Calu3 (cell line): ENCODE results near the gene TADA2A. TPM values are rescaled to one million over a fixed set of nuclear protein-coding genes. Genes with fewer than 3 reads are reported as not detected.
A peak's percentile ranks its signal among the peaks of the same experiment; 100 is the strongest.
"Not testable (repeated sequence)": the region's sequence is repeated elsewhere in the genome, so short reads cannot be mapped to it uniquely, and the experiment has no call there.

ENCODE experiments used
- BruUV-seq: library from RNA; stranded (reverse); fragments of 400-500 nt; replicated peaks from 2 replicates; lab custom pipeline; 2021; lab: Mats Ljungman, UMichigan
- CTCF ChIA-PET: fragments of 300-600 bp; sonication (Branson Sonifier 250); formaldehyde crosslinking; loops from one replicate; lab custom pipeline; 2022; ENCODE audit warnings: antibody characterized with exemption; lab: Charles Lee
- DNase-seq: peaks from one replicate; pipeline ENCODE4 v3.0.0; 2022
- H3K27ac Mint-ChIP-seq: one replicate; pipeline ENCODE4 v1.8.0; 2022; ENCODE audit warnings: mixed read lengths; ENCODE audit not compliant: unreplicated experiment
- H3K27me3 Mint-ChIP-seq: one replicate; pipeline ENCODE4 v1.8.0; 2022; ENCODE audit warnings: mixed read lengths; ENCODE audit not compliant: unreplicated experiment
- H3K36me3 Mint-ChIP-seq: one replicate; pipeline ENCODE4 v1.8.0; 2022; ENCODE audit warnings: mild to moderate bottlenecking, moderate library complexity, mixed read lengths; ENCODE audit not compliant: insufficient read depth, unreplicated experiment
- H3K4me1 Mint-ChIP-seq: one replicate; pipeline ENCODE4 v1.8.0; 2022; ENCODE audit warnings: mild to moderate bottlenecking, low read depth, mixed read lengths; ENCODE audit not compliant: unreplicated experiment
- H3K4me3 Mint-ChIP-seq: one replicate; pipeline ENCODE4 v1.8.0; 2022; ENCODE audit warnings: mild to moderate bottlenecking, low read depth, moderate library complexity, mixed read lengths; ENCODE audit not compliant: unreplicated experiment
- H3K9me3 Mint-ChIP-seq: one replicate; pipeline ENCODE4 v1.8.0; 2022; ENCODE audit warnings: low read depth, mixed read lengths; ENCODE audit not compliant: unreplicated experiment
- CTCF ChIP-seq: fragments of 200-600 bp; IDR thresholded peaks from one replicate; pipeline ENCODE4 v1.8.0; 2022; ENCODE audit warnings: antibody characterized with exemption; ENCODE audit not compliant: unreplicated experiment
- intact Hi-C: fragments of 100-400 bp; cut with micrococcal nuclease; formaldehyde crosslinking; loops from one replicate; pipeline ENCODE4 v1.10.0; 2022; ENCODE audit not compliant: unreplicated experiment
- total RNA-seq: library from RNA; stranded (reverse); gene quantifications from 2 replicates; pipeline ENCODE4 v1.2.3, GENCODE V29; 2022

The TADA2A gene
- total RNA-seq, 1 experiment from 2014 or later: 102 TPM

DNA sequence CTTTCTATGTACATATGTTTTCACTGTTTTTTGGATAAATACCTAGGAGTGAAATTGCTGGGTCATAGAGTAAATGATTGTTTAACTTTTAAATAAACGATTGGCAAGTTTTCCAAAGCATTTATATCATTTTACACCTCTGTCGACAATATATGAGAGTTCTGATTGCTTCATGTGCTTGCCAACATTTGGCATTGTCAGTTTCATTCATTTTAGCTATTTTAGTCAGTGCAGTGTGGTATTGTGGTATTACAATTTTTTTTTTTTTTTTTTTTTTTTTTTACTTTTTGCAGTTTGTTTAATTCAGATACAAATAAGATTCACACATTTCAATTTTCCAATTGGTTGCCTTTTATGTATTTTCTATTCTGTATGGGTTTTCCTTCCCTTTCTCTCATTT is 26.0 kb downstream of the TADA2A start:
- Mint-ChIP-seq H3K36me3 (peaks cover 67% of the 10 kb centered on the region), H3K9me3 (no peaks in the 10 kb centered on the region), H3K27me3 (no peaks in the 10 kb centered on the region), H3K4me1 (no peaks in the 10 kb centered on the region), H3K27ac (no peak overlapping the region), H3K4me3 (no peak overlapping the region)
- CTCF ChIA-PET: interaction anchor here (0.6 to 0.7 kb wide), 2 partner anchors 155 to 1302 kb away, joined by 3 to 9 read pairs; no protein-coding TSS in a partner anchor
- no TSS peak for BruUV-seq
- DNase-seq: no peak
- no peak for TF ChIP-seq CTCF
- intact Hi-C loops: no loop called here

DNA sequence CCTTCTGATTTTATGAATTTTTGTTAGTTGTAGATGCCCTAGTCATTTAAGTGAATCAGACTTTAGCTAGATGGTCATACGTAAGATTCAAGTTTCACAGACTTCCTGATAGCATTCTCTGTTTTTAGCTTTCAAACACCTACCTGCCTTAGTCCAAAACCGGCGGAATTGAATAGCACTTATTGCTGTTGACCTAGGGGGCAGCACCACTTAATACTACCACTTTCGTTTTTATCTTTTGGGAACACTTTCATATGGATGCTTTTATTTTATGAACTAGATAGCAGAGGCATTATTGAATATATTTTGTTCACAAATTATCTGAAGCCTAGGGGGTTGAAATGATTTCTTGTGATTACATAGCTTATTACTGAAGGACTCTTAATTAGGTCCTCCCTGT is 31.5 kb downstream of the TADA2A start:
- no peak overlapping the region for H3K27ac Mint-ChIP-seq
- no peak overlapping the region for H3K4me3 Mint-ChIP-seq
- H3K36me3 Mint-ChIP-seq: peaks cover 70% of the 10 kb centered on the region
- CTCF ChIA-PET: interaction anchor here (0.5 to 1.6 kb wide), 12 partner anchors 8 to 1550 kb away, joined by 3 to 5 read pairs (median 4); partner anchors contain the start of genes ACACA and TADA2A
- DNase-seq: no peak
- intact Hi-C loops: no loop called here
- H3K27me3 Mint-ChIP-seq: no peaks in the 10 kb centered on the region
- H3K9me3 Mint-ChIP-seq: no peaks in the 10 kb centered on the region
- BruUV-seq: TSS peak; percentile 4
- peak; percentile 47 for TF ChIP-seq CTCF
- H3K4me1 Mint-ChIP-seq: no peaks in the 10 kb centered on the region

DNA sequence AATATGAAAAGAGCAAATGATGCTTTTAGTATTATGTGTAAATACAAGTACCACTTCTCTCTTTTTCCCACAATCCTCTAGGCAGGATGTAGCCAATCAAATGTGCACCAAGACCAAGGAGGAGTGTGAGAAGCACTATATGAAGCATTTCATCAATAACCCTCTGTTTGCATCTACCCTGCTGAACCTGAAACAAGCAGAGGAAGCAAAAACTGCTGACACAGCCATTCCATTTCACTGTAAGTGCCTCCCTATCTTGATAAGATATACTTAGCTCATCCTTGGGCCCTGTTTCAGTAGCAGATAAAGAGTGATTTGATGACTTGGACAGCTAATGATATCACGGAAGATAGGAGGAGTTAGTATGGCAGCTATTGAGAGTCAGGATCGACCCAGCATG is 33.7 kb downstream of the TADA2A start:
- CTCF ChIA-PET: interaction anchor here (0.5 kb wide), 1 partner anchor 869 kb away, joined by 3 read pairs; no protein-coding TSS in a partner anchor
- H3K36me3 Mint-ChIP-seq: peaks cover 81% of the 10 kb centered on the region
- no peak overlapping the region for H3K4me3 Mint-ChIP-seq
- intact Hi-C loops: no loop called here
- no peak overlapping the region for H3K27ac Mint-ChIP-seq
- no peaks in the 10 kb centered on the region for H3K4me1 Mint-ChIP-seq
- H3K27me3 Mint-ChIP-seq: no peaks in the 10 kb centered on the region
- TF ChIP-seq CTCF: no peak
- no peak for DNase-seq
- no peaks in the 10 kb centered on the region for H3K9me3 Mint-ChIP-seq
- no TSS peak for BruUV-seq

- H3K4me3 Mint-ChIP-seq, H3K9me3 Mint-ChIP-seq, BruUV-seq, H3K4me1 Mint-ChIP-seq, DNase-seq, intact Hi-C loops, H3K27ac Mint-ChIP-seq, H3K27me3 Mint-ChIP-seq: not testable (repeated sequence)
- CTCF ChIA-PET: interaction anchor here (0.7 kb wide), 2 partner anchors 19 to 68 kb away, joined by 3 read pairs; no protein-coding TSS in a partner anchor
- H3K36me3 Mint-ChIP-seq: peaks cover 83% of the 10 kb centered on the region
Observed at GRCh38 chr17:37441369-37442014, 34.8 kb downstream of the TADA2A start.

- no TSS peak for BruUV-seq
- no peaks in the 10 kb centered on the region for H3K9me3 Mint-ChIP-seq
- H3K4me1 Mint-ChIP-seq: peaks cover 24% of the 10 kb centered on the region
- intact Hi-C loops: no loop called here
- no peak overlapping the region for H3K4me3 Mint-ChIP-seq
- no peaks in the 10 kb centered on the region for H3K27me3 Mint-ChIP-seq
- H3K27ac Mint-ChIP-seq: peak overlapping the region; percentile 30
- CTCF ChIA-PET: interaction anchor here (0.6 to 1.8 kb wide), 9 partner anchors 8 to 1977 kb away, joined by 3 to 6 read pairs (median 5); no protein-coding TSS in a partner anchor
- DNase-seq: no peak
- H3K36me3 Mint-ChIP-seq: peaks cover 56% of the 10 kb centered on the region
- no peak for TF ChIP-seq CTCF
Observed at GRCh38 chr17:37446027-37446426, 39.3 kb downstream of the TADA2A start.
